Hypothalamus (tissue), 51 donors: ENCODE data around the gene PYGM.
A peak's percentile ranks its signal among the peaks of the same experiment; 100 is the strongest.

Source experiments
- DNase-seq, 51 donors: peaks; one replicate each; lab custom pipeline; 2025; lab: John Stamatoyannopoulos, UW

Gene PYGM

DNA sequence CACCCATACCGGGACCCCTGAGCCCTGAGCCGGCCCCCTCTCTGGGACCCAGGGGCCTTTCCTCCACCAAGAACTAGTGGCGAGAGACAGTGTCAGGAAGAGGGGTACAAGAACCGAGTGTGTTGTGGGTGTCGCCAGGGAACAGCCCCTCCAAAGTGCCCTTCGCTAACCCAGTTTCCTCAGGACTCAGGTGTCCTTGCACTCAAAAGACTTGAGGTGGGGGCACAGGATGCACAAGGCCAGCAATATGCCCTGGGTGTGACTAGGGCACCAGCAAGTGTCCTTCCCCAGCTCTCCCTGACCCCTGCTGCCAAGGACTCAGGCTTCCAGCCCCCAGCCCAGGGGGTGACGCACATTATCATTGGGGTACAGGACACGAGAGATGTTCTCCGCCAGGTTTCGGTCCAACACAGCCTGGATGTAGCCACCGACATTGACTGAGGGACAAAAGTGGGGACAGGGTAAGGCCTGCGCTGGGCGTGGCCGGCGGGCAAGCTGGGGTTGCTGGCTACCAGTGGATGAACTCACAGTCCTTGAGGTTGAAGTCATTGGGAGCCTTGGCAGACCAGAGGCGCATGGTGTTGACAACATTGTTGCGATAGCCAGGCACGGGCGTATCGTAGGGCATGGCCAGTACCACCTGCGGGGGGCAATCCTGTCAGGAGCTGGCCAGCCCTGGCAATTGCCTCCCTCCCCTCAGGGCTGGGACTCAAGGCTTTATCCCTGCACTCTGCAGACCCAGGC lies 4.7 kb downstream of the PYGM start:
- no peak for DNase-seq

DNA sequence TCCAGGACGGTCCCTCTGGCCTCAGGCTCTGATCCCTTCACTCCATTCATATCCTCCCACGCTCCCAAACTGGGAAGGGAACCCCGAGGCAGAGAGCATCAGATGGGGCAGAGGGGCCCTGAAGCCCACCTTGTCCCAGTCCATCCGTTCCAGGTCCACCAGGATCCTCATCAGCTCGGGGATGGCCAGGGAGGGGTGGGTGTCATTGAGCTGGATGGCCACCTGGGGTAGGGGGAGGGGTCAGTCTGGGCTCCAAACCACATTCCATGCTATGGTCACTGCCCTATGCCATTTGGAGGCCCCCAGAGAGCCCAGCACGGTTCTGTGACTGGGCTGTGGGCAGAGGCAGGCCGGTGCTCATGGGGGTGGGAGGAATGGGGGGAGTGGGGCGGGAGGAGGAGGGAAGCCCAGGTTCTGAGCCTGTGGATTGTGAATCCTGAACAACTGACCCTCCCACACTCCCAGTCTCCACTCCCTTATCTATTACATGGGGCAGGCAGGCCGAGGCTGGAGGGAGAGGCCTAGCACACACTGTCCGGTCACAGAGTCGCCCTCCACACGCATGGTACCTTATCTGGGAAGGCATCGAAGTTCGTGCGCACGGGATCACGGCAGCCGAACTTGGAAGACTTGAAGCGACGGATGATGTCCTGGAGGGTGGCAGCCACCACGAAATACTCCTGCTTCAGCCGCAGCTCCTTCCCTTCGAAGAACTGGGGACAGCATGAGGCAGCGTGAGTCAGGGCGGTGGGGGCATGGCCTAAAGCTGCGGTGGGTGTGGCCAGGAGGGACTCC lies 5.5 kb downstream of the PYGM start:
- no peak for DNase-seq

DNA sequence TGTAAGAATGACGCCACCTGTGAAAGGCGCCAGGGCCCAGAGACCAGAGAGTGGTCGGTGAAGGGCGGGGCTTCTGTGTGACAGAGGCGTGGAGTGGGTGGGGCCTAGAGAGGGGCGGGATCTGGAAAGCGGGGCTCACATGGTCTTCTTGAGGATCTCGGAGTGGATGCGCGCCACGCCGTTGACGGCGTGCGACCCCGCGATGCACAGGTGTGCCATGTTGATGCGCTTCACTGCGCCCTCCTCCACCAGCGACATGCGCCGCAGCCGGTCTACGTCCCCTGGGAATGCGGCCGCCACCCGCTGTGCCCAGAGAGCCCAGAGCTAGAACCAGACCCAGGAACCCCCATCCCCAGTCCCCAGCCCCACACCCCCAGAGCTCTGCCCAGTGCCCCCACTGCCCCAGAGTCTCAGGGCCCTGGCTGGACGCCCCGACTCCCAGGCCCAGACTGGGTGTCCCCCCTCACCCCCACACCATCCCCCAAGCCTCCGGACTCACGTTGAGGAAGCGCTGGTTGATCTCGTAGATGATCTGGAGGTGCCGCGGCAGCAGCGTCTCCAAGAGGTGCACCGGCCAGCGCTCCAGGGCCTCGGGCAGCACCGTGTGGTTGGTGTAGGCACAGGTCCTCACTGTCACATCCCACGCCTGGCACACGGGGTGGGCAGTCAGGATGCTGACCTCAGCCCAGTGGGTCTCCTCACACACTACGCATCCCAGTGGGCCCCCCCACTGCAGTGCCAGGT lies 6.2 kb downstream of the PYGM start:
- DNase-seq, result no peak

DNA sequence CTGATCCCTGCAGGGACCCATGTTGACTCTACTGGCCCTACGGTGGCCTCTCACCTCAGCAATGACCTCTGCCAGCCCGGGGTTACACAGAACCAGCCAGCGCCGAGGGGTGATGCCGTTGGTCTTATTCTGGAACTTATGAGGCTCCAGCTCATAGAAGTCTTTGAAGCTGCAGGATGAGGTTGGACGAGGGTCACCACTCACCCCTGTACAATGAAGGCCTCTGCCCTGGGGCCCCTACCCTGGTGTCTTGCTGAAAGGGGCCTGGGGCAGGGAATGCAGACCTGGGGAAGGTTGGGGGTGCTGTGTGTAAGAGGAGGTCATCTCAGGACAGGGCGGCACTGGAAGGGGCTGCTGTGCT lies 6.8 kb downstream of the PYGM start:
- DNase-seq, result no peak

DNA sequence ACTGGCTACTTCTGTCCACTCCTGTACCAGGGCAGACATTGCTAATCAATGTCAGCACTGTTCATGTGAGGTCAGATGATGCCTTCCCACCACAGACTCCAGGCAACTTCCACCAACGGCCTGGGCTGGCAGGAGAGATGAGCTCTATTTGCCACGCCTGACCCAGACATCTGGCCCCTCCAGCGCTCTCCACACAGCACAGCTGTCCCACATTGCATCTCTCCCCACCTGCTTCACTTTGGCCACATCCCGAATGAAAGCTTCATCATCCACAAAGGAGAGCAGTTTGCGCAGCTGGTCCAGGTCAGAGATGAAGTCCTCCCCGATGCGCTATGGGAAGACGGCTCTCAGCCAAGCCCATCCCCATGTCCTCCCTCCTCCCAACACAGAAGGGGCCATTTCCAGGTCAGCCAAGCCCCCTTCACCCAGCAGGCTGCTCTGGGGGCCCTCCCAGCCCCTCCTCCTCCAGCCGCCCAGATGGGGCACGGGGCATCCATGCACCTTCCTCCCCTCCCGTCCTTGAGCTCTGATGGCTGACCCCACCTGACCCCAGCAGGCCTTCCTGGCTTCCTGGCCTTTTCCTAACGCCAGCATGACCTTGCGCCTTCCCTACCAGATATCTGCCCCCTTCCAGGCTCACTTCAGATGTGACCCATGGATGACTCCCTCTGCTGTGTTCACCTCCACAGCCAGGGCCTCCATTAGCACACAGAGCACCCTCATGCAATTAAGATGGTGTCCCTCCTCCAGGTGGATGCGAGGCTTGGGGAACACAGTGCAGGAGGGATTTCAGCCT lies 7.4 kb downstream of the PYGM start:
- no peak for DNase-seq

DNA sequence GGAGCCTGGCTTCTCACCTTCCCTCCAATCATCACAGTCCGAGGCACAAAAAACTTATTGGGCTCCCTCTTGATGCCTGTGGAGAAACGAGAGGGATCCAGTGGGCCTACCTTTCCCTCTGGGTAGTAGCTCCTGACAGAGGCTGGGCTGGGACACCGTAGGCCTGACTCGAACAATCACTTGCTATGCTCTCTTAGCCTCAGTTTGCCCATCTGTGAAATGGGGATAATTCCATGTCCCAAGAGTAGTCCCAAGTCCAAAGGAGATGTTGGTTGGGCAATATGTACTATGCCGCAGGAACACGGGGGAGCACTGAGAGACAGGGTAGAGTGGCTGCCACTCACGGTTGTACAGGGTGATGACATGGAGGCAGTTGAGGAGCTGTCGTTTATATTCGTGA lies 8.2 kb downstream of the PYGM start:
- DNase-seq, result no peak

DNA sequence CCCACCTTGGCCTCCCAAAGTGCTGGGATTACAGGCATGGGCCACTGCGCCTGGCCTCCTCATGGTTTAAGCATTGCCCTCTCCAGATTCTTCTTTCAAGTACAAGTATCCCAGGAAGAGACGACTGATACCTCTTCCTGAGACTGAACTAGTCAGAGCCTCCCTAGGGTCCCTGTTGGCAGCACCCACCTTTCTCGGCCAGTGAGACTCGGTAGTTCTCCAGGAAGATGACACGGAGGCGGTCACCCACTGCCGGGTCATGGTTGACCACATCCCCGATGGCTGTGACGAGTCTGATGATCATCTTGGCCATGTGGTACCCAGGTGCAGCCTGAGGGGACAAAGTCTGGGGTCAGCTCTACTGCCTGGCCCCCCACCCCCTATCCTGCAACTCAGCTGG lies 8.6 kb downstream of the PYGM start:
- DNase-seq, result no peak

DNA sequence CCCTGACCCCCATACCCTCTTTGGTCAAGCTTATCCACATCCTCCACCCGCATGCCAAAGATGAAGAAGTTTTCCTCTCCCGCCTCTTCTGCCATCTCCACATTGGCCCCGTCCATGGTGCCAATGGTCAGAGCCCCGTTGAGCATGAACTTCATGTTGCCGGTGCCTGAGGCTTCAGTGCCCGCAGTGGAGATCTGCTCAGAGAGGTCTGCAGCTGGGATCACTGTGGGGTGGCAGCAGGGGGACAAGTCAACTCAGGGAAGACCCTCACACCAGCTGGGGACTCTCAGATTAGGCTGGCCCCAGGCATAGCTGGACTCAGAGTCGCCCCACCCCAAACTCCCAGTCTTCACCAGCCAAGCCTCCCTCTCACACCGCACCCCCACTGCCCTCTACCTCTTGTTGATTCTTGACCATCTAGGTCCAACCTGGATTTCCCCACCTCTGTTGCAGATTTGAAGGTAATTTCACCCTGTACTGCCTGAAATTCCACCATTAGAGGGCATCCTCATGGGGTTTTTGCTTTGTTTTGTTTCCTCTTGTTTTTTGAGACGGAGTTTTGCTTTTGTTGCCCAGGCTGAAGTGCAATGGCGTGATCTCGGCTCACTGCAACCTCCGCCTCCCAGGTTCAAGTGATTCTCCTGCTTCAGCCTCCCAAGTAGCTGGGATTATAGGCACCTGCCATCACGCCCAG lies 9.3 kb downstream of the PYGM start:
- no peak for DNase-seq

DNA sequence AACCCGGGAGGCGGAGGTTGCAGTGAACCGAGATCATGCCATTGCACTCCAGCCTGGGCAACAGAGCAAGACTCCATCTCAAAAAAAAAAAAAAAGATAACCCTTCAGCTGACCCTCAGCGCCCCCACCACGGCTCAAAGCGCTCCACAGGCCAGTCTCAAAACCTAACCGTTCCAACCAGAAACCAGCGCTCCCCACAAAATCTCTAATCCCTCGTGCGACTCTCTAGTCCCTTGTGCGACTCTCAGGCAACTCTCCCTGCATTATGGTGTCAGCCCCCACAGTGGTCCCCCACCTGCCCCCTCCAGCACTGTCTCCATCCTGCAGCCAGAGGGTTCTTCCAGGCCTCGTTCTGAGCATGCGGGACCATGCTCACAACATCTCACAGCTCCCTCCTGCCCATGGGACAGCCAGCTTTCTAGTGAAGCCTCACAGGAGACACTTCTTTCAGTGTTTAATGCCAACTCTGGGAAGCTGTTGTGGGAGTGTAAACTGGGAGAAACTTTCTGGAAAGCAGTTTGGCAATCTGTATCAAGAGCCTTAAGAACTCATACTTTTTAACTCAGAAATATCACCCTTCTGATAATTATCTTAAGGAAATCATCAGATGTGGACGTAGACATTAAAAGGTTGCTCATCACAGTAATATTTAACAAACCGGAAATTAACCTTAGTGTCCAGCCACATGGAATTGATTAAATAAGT lies 11.7 kb downstream of the PYGM start:
- DNase-seq, result no peak

DNA sequence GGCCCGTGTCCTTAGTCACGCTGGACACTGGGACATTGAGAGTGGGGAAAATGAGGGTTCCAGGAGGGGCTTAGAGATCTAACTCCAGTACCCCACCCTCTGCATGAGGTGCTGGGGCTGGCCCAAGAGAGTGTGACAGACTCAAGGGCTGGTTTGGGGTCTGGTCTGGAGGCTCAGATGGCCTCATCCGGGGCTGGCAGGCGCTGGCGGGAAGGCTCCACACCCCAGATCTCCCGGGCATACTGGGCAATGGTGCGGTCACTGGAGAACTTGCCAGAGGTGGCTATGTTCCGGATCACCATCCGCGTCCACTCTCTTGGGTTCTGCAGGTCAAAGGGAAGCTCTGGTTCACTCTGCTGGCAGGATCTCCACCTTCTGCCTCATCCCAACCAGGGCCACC lies 13.3 kb downstream of the PYGM start:
- DNase-seq, result no peak

DNA sequence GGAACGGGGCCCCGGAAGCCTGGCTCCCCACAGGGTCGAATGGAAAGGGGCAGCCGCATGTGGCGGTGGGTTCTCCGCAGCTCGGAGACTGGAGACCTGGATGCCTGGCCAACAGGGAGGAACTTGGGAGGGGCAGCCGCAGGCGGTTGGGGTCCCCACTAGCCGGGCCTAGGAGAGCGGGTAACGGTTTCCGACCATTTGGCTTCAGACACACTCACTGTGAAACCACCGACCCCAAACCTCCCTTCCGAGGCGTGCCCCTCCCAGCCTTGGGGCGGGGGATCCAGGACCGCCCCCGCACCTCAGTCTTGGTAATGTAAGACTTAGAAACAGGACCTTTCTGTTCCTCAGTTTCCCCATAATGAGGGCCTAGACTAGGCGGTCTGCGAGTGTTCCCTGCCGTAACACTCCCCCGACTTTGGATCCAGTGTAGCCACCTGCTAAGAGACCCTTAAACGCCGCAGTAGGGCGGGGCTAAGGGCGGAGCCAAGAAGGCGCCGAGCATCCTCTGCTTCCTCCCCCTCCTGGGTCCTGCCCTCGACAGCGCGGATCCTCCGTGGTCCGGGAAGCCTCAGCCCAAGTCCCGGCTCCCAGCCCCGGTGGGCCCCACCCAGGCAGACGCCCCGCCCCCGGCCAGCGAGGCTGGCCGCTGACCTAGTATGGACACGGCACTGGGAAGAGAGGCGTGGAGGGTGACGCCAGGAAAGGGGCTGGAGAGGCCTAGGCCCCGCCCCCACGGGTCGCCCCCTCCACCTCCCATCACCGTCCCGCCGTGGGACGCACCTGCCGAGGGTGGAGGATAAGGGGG lies 14.0 kb downstream of the PYGM start:
- peak in 29 of 51 donors; percentile 18 to 71 (median 48) for DNase-seq

DNA sequence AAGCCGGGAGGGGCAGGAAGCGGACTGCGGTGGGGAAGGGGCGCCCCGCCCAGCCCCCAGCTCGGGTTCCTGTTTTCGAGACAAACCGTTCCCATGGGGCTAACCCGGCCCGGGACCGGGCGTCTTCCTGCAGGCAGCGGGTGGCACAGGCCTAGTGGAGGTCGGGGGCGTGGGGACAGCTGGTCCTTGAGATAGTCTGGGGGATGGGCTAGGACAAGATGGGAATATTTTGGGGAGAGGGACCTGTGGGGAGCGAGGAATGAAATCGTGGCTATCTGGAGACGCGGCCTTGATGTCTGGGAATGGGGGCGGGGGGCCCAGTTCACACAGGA lies 14.6 kb downstream of the PYGM start:
- DNase-seq, result peak in 27 of 51 donors; percentile 15 to 55 (median 35)

DNA sequence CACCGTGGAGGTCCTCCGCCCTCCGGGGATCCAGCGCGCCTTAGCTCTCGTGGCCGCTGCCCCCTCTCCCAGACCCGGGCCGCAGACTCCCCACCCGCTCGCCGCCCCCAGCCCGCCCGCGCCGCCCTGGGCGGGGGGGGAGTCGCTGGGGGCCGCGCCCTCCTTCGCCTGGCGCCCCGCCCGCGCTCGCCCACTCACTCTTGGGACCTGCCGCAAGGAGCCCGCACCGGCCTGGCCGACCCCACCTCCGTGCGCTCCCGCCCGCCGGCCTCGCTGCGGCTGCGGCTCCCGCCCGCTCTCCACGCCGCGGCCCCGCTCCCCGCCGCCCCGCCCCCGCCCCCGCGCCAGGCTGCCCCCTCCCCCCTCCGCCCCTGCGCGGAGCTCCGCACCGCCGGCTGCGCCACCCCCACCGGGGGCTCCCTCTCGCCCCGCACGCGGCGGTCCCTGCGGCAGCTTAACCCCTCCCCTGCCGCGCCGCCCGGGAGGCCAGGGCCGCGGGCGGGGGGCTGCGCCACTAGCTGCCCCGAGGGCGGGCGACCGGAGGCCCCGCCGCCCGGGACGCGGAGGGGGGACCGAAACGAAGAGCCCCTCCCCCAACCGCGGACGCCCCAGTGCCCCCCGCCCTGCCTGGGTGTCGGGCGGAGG lies 15.1 kb downstream of the PYGM start:
- peak in 1 of 51 donors; percentile 41 for DNase-seq

DNA sequence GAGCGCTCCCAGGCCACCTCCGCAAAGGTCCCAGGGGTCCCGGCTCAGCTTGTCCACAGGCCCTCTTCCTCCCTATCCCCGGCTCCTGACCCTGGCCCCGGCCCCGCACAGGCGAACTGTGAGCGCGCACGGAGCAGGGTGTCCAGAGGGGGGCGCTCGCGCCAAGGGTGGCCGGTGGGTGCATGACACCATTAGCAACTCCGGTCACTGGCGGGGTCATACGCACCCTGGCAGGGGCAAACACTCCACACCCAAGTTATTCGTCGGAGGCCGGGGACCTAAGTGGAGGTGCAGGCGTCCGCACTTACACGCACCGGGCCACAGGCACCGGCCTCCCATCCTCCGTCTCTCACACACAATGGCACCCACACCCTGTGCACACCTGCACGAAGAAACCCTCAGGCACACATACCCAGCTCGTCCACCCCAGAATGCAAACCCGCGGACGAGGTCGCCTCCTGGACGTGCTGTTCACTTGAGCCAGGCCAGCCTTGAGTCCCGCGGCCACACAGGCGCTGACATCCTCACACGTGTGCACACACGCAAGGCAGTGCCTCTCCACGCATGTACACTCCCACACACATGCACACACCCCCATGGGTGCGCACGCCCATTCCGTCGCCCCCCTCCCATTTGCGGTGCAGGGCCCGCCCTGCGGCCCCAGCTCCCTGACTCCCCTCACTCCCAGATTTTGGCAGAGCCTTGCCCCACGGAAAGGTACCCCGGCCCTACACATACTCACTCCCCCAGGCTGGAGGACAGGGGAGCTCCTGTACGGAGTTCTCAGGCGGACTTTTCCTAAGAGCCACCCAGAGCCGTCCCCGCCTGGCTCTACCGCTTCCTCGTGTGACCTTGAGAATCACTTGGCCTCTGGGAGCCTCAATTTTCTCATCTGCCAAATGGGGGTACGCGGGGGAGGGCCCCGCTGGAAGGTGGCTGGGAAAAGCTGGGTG lies 15.9 kb downstream of the PYGM start, which contains the start of gene RASGRP2:
Gene RASGRP2, minus strand, starts transcription at position 552 of the 953 bp plus-strand sequence. CDS start 1,276 bp downstream, outside the sequence.
- peak in 31 of 51 donors; percentile 16 to 67 (median 43) for DNase-seq

DNA sequence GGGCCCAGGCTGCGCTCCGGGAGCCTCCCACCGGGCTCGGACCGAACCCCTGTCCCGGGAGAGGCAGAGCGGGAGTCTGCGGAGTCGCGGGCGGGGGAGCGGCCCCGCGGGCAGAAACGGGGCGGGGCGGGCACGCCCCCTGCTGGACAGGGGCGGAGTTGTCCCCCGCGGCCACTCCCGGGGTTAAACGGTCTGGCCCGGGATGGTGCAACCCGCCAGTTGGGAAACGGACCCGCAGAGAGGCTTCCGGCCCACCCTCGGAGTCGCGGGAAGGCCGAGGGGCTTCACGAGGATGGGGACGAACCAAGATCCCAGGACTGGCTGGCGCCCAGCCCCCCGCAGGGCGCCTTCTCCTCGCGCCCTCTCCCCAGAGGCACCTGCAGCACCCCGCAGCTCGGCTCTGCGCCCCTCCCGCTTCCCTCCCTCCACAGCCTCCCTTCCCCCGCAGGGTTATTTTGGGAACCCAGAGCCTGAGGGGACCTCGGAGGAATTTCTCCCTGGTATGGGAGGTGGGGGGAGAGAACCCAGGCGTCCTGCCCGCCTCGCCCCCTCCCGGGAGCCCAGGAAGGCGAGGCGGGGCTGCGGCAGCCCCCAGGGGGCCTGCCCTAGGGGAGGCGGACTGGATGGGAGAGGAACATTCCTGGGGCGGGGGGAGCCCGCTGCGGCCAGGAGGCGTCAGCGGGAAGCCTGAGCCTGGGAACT lies 16.7 kb downstream of the PYGM start:
- DNase-seq, result peak in 24 of 51 donors; percentile 18 to 70 (median 34)
